DOHH2 (cell line): ENCODE measurements around the gene MAP3K15.

Experiments used
- H3F3A ChIP-seq: fragments of 200-600 bp; sonication (generic), shearing (Covaris generic); 2 replicates; pipeline ENCODE4 v1.6.0; 2016; ENCODE audit warnings: antibody characterized with exemption, mild to moderate bottlenecking; ENCODE audit not compliant: control insufficient read depth, insufficient read depth
- H3K27ac ChIP-seq: fragments of 200-600 bp; sonication (generic); 2 replicates; pipeline ENCODE4 v1.5.1; 2014; ENCODE audit warnings: low read depth, mild to moderate bottlenecking, low read length, moderate library complexity
- H3K27me3 ChIP-seq: fragments of 200-600 bp; sonication (generic); 2 replicates; pipeline ENCODE4 v1.6.1; 2014; ENCODE audit warnings: mild to moderate bottlenecking, low read length, mixed read lengths; ENCODE audit not compliant: control insufficient read depth
- H3K36me3 ChIP-seq: fragments of 200-600 bp; sonication (generic); 2 replicates; pipeline ENCODE4 v1.6.1; 2014; ENCODE audit warnings: mild to moderate bottlenecking, low read length, moderate library complexity, mixed read lengths; ENCODE audit not compliant: control insufficient read depth
- H3K4me1 ChIP-seq: fragments of 200-600 bp; sonication (generic); 2 replicates; pipeline ENCODE4 v1.6.1; 2014; ENCODE audit warnings: mild to moderate bottlenecking, low read length, mixed read lengths; ENCODE audit not compliant: control insufficient read depth
- H3K4me2 ChIP-seq: fragments of 200-600 bp; sonication (generic); 2 replicates; pipeline ENCODE4 v1.6.0; 2014; ENCODE audit warnings: mild to moderate bottlenecking, low read length, moderate library complexity
- H3K4me3 ChIP-seq: fragments of 200-600 bp; sonication (generic); 2 replicates; pipeline ENCODE4 v1.5.1; 2014; ENCODE audit warnings: mild to moderate bottlenecking, low read length, mixed read lengths
- H3K79me2 ChIP-seq: fragments of 200-600 bp; sonication (generic); 2 replicates; pipeline ENCODE4 v1.6.1; 2014; ENCODE audit warnings: mild to moderate bottlenecking, low read length, mixed read lengths; ENCODE audit not compliant: control insufficient read depth
- H3K9me2 ChIP-seq: fragments of 200-600 bp; sonication (generic); replicated peaks from 2 replicates; pipeline ENCODE4 v1.6.1; 2014; ENCODE audit warnings: mild to moderate bottlenecking, low read length, mixed read lengths; ENCODE audit not compliant: control insufficient read depth
- H3K9me3 ChIP-seq: fragments of 200-600 bp; sonication (generic); 2 replicates; pipeline ENCODE4 v1.6.1; 2014; ENCODE audit warnings: antibody characterized with exemption, low read length, mixed read lengths; ENCODE audit not compliant: control insufficient read depth, insufficient read depth
- H4K20me1 ChIP-seq: fragments of 200-600 bp; sonication (generic); 2 replicates; pipeline ENCODE4 v1.6.0; 2014; ENCODE audit warnings: low read depth, mild to moderate bottlenecking, antibody characterized with exemption, low read length, moderate library complexity; ENCODE audit not compliant: control insufficient read depth, insufficient read depth
- CTCF ChIP-seq: fragments of 200-600 bp; sonication (generic); IDR thresholded peaks from one replicate; pipeline ENCODE4 v1.5.1; 2014; ENCODE audit warnings: antibody characterized with exemption, mild to moderate bottlenecking, low read depth, low read length; ENCODE audit not compliant: poor library complexity, severe bottlenecking
- EZH2phosphoT487 ChIP-seq: fragments of 200-600 bp; sonication (generic); IDR thresholded peaks from 2 replicates; pipeline ENCODE4 v1.6.1; 2017; ENCODE audit warnings: borderline replicate concordance, mild to moderate bottlenecking, antibody characterized with exemption, low read length, moderate library complexity, mixed read lengths

The MAP3K15 gene

GRCh38 chrX:19549838-19550237 lies 34.5 kb upstream of the MAP3K15 start:
- TF ChIP-seq EZH2phosphoT487 (no peak), CTCF (no peak)
- H3K27me3 ChIP-seq, result no peaks in the 10 kb centered on the region
- H3K4me2 ChIP-seq, result no peak overlapping the region
- H3K36me3 ChIP-seq, result peaks cover 13% of the 10 kb centered on the region; the same call in 1 of the 2 replicates
- peaks cover 21% of the 10 kb centered on the region for H3K4me1 ChIP-seq
- H4K20me1 ChIP-seq, result no peaks in the 10 kb centered on the region
- H3K9me3 ChIP-seq, result no peaks in the 10 kb centered on the region
- no peaks in the 10 kb centered on the region for H3F3A ChIP-seq
- H3K79me2 ChIP-seq, result no peaks in the 10 kb centered on the region
- H3K27ac ChIP-seq, result no peak overlapping the region
- H3K4me3 ChIP-seq, result no peak overlapping the region
- no peaks in the 10 kb centered on the region for H3K9me2 ChIP-seq

GRCh38 chrX:19548934-19549333 lies 33.6 kb upstream of the MAP3K15 start:
- H3K9me3 ChIP-seq, result no peaks in the 10 kb centered on the region
- no peaks in the 10 kb centered on the region for H3F3A ChIP-seq
- no peak for TF ChIP-seq CTCF
- TF ChIP-seq EZH2phosphoT487, result no peak
- no peak overlapping the region for H3K4me2 ChIP-seq
- no peaks in the 10 kb centered on the region for H3K27me3 ChIP-seq
- no peak overlapping the region for H3K4me3 ChIP-seq
- H3K36me3 ChIP-seq, result peaks cover 16% of the 10 kb centered on the region; the same call in 1 of the 2 replicates
- H3K27ac ChIP-seq, result no peak overlapping the region
- H3K4me1 ChIP-seq, result peaks cover 21% of the 10 kb centered on the region
- H4K20me1 ChIP-seq, result no peaks in the 10 kb centered on the region
- H3K9me2 ChIP-seq, result no peaks in the 10 kb centered on the region
- H3K79me2 ChIP-seq, result no peaks in the 10 kb centered on the region

- peaks cover 16% of the 10 kb centered on the region; the same call in 1 of the 2 replicates for H3K36me3 ChIP-seq
- no peak overlapping the region for H3K4me2 ChIP-seq
- no peak overlapping the region for H3K27ac ChIP-seq
- H3K27me3 ChIP-seq, result no peaks in the 10 kb centered on the region
- H4K20me1 ChIP-seq, result no peaks in the 10 kb centered on the region
- no peaks in the 10 kb centered on the region for H3K9me3 ChIP-seq
- no peaks in the 10 kb centered on the region for H3F3A ChIP-seq
- no peaks in the 10 kb centered on the region for H3K9me2 ChIP-seq
- TF ChIP-seq EZH2phosphoT487, result no peak
- H3K4me3 ChIP-seq, result no peak overlapping the region
- H3K79me2 ChIP-seq, result no peaks in the 10 kb centered on the region
- peaks cover 21% of the 10 kb centered on the region for H3K4me1 ChIP-seq
These were observed 33.0 kb upstream of the MAP3K15 start for GRCh38 chrX:19548279-19548678.

- Histone ChIP-seq H3K27ac (no peak overlapping the region), H3F3A (no peaks in the 10 kb centered on the region), H3K9me2 (no peaks in the 10 kb centered on the region), H3K79me2 (no peaks in the 10 kb centered on the region), H4K20me1 (no peaks in the 10 kb centered on the region), H3K4me1 (peaks cover 5% of the 10 kb centered on the region), H3K4me2 (no peak overlapping the region), H3K36me3 (peaks cover 16% of the 10 kb centered on the region; the same call in 1 of the 2 replicates), H3K27me3 (no peaks in the 10 kb centered on the region), H3K4me3 (no peak overlapping the region), H3K9me3 (no peaks in the 10 kb centered on the region)
- no peak for TF ChIP-seq EZH2phosphoT487
- TF ChIP-seq CTCF, result no peak
These were observed 30.3 kb upstream of the MAP3K15 start for GRCh38 chrX:19545651-19546050.
